ENCODE data around the gene WIPI1.
"Not testable (repeated sequence)": the region's sequence is repeated elsewhere in the genome, so short reads cannot be mapped to it uniquely, and the experiment has no call there.

WIPI1 gene

GRCh38 chr17:68413597-68414560 is 43.4 kb downstream of the WIPI1 start:
- DNase-seq (ENCODE audit: extremely low spot score); CTCF ChIA-PET; POLR2A ChIA-PET: not testable (repeated sequence)
- peak; percentile 48 for TF ChIP-seq L3MBTL2 (conservative IDR thresholded peaks at IDR 0.05)
- 0 out of 2 replicates have a peak, but pooled peaks have one; percentile 3 for TF ChIP-seq PKNOX1 (IDR thresholded peaks at IDR 0.05)

GRCh38 chr17:68407656-68408055 is 49.6 kb downstream of the WIPI1 start:
- POLR2A ChIA-PET; DNase-seq (ENCODE audit: extremely low spot score); CTCF ChIA-PET: not testable (repeated sequence)

GRCh38 chr17:68403837-68404236 is 53.5 kb downstream of the WIPI1 start:
- POLR2A ChIA-PET, CTCF ChIA-PET: not testable (repeated sequence)

GRCh38 chr17:68403122-68403521 is 54.2 kb downstream of the WIPI1 start:
- DNase-seq (ENCODE audit: extremely low spot score) = no peak
- TF ChIP-seq ARNT (IDR thresholded peaks at IDR 0.05) (no peak), HDGF (IDR thresholded peaks at IDR 0.05; ENCODE audit: borderline replicate concordance) (no peak), CTBP1 (IDR thresholded peaks at IDR 0.05; ENCODE audit: borderline replicate concordance) (no peak), ZNF384 (IDR thresholded peaks at IDR 0.05) (no peak), TARDBP (IDR thresholded peaks at IDR 0.05) (no peak), NFRKB (IDR thresholded peaks at IDR 0.05) (no peak), BHLHE40 (IDR thresholded peaks at IDR 0.05; ENCODE audit: borderline replicate concordance) (no peak), ELF4 (IDR thresholded peaks at IDR 0.05) (no peak), FOXM1 (IDR thresholded peaks at IDR 0.05; ENCODE audit: borderline replicate concordance) (no peak), L3MBTL2 (conservative IDR thresholded peaks at IDR 0.05) (no peak), SUZ12 (IDR thresholded peaks at IDR 0.05) (no peak), FOXA1 (IDR thresholded peaks at IDR 0.05) (no peak), SP1 (IDR thresholded peaks at IDR 0.05) (no peak), PKNOX1 (IDR thresholded peaks at IDR 0.05) (no peak), FOXK2 (IDR thresholded peaks at IDR 0.05) (no peak), LEF1 (IDR thresholded peaks at IDR 0.05; ENCODE audit: borderline replicate concordance) (no peak)
- ChIA-PET CTCF (no interaction called here), POLR2A (no interaction called here)

More at GRCh38 chr17:68403837-68404236, 53.5 kb downstream of the WIPI1 start:
- not testable (repeated sequence) for DNase-seq (ENCODE audit: extremely low spot score)

- ChIA-PET CTCF (interaction anchor here (0.6 to 1.0 kb wide), 3 partner anchors 10 to 256 kb away, joined by 3 read pairs; no protein-coding TSS in a partner anchor), POLR2A (no interaction called here)
- no peak for DNase-seq (ENCODE audit: extremely low spot score)
- TF ChIP-seq SP1 (IDR thresholded peaks at IDR 0.05) (no peak), ELF4 (IDR thresholded peaks at IDR 0.05) (no peak), TARDBP (IDR thresholded peaks at IDR 0.05) (no peak), PKNOX1 (IDR thresholded peaks at IDR 0.05) (no peak), ZNF384 (IDR thresholded peaks at IDR 0.05) (no peak), CTBP1 (IDR thresholded peaks at IDR 0.05; ENCODE audit: borderline replicate concordance) (no peak), BHLHE40 (IDR thresholded peaks at IDR 0.05; ENCODE audit: borderline replicate concordance) (no peak), FOXK2 (IDR thresholded peaks at IDR 0.05) (no peak), L3MBTL2 (conservative IDR thresholded peaks at IDR 0.05) (no peak), ARNT (IDR thresholded peaks at IDR 0.05) (no peak), SUZ12 (IDR thresholded peaks at IDR 0.05) (no peak), NFRKB (IDR thresholded peaks at IDR 0.05) (no peak), FOXA1 (IDR thresholded peaks at IDR 0.05) (no peak), LEF1 (IDR thresholded peaks at IDR 0.05; ENCODE audit: borderline replicate concordance) (no peak), FOXM1 (IDR thresholded peaks at IDR 0.05; ENCODE audit: borderline replicate concordance) (no peak), HDGF (IDR thresholded peaks at IDR 0.05; ENCODE audit: borderline replicate concordance) (no peak)
Measured at GRCh38 chr17:68401288-68401687, 56.0 kb downstream of the WIPI1 start.

- CTCF ChIA-PET = no interaction called here
- no peak for DNase-seq (ENCODE audit: extremely low spot score)
- POLR2A ChIA-PET = no interaction called here
- no peak for TF ChIP-seq CTBP1 (IDR thresholded peaks at IDR 0.05; ENCODE audit: borderline replicate concordance)
Measured at GRCh38 chr17:68400404-68400735, 56.9 kb downstream of the WIPI1 start.

Measured in HEK293T (cell line).